HG03025 (cell line): ENCODE results near the gene MLNR.

ENCODE experiments used
- ATAC-seq: cut with Tn5 transposase; IDR thresholded peaks from one replicate; pipeline ENCODE4 v1.9.1; 2021; ENCODE audit warnings: mild to moderate bottlenecking, moderate library complexity; ENCODE audit not compliant: unreplicated experiment, low FRiP score

The MLNR gene, protein sequence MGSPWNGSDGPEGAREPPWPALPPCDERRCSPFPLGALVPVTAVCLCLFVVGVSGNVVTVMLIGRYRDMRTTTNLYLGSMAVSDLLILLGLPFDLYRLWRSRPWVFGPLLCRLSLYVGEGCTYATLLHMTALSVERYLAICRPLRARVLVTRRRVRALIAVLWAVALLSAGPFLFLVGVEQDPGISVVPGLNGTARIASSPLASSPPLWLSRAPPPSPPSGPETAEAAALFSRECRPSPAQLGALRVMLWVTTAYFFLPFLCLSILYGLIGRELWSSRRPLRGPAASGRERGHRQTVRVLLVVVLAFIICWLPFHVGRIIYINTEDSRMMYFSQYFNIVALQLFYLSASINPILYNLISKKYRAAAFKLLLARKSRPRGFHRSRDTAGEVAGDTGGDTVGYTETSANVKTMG

DNA sequence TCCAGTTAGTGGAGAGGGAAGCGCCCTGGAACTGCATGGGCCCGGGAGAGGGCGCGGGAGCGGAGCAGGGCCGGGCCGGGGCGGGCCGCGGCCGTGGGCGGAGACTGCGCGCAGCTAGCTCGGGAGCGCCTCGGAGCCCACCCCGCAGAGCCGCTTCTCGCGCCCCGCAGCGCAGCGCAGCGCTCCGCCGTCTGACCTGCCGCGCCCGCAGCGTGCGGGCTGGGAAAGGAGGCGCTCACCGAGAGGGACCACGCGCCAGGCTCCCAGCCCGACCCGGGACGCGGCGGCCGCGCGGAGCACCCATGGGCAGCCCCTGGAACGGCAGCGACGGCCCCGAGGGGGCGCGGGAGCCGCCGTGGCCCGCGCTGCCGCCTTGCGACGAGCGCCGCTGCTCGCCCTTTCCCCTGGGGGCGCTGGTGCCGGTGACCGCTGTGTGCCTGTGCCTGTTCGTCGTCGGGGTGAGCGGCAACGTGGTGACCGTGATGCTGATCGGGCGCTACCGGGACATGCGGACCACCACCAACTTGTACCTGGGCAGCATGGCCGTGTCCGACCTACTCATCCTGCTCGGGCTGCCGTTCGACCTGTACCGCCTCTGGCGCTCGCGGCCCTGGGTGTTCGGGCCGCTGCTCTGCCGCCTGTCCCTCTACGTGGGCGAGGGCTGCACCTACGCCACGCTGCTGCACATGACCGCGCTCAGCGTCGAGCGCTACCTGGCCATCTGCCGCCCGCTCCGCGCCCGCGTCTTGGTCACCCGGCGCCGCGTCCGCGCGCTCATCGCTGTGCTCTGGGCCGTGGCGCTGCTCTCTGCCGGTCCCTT is at the start of gene MLNR:
Gene MLNR (plus strand): TSS at position 303 of the 820 bp plus-strand sequence. CDS start 0 bp downstream, at position 303.
- ATAC-seq, result no peak

DNA sequence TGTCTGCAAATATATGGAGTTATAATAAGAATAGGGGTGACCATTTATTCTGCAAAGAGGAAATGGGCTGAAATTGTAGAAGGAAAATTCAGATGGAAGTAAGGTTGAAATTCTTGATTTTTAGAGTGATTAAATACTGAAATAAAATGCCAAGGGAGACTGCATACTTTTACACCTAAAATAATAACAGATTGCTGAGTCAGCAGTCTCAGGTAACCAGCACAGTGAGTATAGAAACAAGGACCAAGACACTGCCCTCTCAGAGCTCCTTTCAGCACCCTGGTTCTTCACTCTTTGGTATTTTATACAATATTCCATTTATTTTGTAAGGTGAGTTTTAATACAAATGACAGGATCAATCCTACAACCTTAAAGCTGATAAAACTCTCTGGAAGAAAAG is 48.8 kb upstream of the MLNR start:
- no peak for ATAC-seq

DNA sequence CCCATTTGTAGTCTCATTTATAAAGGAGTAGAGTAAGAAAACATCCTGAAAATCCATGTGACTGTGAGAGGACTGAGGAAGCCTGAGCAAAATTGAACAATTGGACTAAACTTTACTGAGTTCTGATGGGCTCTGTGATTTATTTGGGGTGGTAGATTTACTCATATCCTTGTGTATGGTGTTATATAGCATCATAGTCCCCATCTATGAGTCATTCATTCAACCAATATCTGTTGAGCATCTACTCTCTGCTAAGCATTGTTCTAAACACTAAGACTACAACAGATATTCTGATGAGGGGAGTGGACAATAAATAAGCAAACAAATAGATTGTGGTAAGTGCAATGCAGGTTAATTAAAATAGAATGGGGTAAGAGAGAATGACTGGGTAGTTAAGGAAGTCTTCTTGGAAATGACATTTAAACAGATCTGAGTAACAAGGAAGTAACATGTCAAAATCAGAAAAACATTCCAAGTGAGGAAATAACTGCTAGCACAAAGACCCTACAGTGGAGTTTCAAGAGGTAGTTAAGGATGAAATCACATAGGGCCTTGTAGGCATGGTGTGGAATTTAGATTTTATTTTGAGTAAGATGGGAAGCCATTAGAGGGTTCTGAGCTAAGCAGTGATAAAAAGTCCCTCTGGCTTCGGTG is 36.3 kb upstream of the MLNR start:
- no peak for ATAC-seq

DNA sequence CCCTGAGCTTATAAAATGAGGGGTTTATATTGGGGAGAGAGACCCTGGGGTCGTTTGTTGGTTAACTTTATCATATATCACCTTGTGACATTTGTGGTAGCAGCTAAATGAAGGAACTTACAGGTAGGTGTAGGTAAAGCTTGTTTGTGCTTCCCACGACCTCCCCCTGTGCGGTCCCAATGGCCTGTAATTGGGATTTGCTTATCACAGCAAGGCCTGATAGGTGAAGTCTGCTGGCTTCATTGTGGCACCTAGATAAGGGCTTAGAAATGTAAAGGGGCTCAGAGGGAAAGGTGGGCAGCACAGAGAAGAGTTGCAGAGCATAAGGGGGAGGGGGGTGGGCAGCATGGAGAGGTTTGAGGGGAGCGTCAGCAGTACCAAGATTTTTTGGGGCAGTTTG is 35.5 kb upstream of the MLNR start:
- no peak for ATAC-seq

DNA sequence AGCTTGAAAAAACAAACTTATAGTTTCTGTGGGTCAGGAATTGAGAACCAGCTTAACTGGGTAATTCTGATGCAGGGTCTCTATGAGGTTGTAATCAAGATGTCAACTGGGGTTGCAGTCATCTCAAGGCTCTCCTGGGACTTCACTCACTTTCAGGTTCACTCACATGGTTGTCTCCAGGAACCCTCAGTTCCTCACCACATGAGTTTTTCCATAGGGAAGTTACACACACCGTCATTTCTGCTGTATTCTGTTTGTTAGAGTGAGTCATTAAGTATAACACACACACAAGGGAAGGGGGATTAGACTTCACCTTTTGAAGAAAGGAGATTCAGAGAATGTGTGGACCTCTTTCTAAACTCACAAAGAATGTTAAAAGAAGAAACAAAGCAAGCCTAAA is 34.9 kb upstream of the MLNR start:
- ATAC-seq, result no peak

DNA sequence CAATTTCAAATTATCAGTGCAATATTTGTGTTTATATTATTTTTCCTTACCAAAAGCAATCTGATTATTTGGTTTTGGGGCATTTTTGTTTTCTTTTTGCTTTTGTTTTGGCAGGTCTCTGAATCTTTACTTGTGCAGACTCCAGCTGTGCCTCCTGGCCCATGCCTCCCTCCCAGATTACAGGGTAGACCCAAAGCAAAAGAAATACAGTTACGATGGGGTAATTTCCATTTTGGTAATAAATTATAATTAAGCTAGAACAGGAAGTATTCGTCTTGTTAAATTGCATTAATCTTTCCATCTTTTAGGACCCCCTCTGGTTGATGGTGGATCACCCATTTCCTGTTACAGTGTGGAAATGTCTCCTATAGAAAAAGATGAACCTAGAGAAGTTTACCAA is 29.2 kb upstream of the MLNR start:
- ATAC-seq, result no peak

DNA sequence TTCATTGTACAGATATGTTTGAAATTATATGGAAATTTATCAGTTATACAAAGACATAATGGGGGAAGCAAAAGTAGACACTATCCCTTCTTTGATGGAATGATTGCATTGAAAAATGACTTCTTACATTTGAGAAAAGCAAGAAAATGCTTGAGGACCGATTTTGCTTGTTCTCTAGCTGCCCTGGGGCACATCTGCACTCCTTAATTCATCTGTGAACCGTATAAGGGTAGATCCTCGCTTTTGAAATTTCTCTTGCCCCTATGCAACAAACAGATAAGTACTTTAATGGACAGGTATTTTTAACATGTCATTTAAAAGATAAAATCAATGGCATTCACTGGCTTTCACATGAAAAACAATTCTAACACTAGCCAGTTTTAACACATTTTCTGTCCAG is 13.5 kb upstream of the MLNR start:
- ATAC-seq, result no peak

DNA sequence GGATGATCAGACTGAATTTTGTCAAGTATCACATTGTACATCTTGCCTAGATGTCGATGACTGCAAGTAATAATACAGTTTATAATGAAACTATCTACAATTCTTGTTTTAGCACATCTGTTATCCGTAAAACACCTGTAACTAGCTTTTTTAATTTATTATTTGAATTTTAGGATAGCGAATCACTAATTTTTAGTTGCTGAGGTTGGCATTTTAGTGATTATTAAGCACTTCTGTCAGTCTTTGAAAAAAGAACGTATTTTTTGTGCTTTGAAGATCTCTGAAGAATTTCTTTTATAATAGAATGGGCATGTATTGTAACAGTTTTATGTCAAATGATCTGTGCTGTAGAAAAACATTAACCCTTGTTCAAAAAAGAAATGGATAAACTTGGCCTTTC is 11.5 kb upstream of the MLNR start:
- ATAC-seq, result no peak

DNA sequence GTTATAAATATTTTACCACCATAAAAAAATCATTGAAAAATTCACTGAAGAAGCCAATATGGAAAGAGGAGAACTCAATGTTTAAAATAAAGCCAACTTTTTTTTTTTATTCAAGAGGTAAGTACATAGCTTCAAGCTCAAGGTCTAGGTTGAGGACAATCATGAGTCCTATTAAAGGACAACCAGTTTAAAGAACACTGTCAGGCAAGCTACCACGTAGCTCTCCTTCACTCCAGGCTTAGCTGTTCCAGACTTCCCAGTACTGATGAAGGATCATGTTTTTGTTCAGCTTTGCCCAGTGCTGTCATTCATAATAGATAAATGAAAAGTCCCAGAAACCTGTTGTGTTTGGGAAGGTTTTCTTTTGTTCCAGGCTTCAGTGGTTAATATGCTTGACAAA is 10.0 kb upstream of the MLNR start:
- ATAC-seq, result no peak

DNA sequence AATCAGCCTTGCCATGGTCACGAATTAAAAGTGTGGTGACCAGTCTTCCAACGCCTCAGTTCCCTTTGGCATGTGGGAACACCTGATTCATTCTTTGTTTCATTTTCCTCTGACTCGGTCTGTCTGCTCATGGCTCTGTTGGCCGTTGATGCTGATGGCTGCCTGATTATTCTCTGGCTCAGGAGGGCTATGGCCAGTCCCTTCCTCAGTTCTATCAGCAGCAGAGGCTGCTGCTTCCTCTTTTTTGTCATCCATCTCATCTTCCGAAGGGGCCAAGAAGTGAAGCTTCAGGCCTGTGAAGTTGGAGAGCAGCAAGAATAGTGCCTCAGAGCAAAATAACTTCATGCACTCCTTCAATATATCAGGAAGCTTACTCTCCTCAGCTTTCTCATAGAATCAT is 9.5 kb upstream of the MLNR start:
- no peak for ATAC-seq

DNA sequence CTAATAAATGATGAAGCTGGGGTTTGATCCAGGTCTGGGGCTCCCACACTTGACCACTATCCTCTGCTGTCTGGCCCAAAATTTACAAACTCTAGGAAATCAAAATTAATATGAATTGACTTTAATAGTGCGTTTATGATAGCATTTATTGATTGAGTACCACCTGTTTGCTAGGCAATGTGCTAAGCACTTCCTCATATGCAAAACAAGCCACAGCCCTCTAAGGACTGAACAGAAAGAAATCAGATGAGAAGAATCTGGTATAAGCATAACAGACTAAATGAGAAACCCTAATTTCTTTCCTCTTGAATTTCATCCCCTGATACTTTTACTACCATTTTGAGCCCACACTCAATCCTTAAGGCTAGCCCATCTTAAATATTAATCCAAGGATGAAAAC is 6.6 kb upstream of the MLNR start:
- ATAC-seq, result no peak

DNA sequence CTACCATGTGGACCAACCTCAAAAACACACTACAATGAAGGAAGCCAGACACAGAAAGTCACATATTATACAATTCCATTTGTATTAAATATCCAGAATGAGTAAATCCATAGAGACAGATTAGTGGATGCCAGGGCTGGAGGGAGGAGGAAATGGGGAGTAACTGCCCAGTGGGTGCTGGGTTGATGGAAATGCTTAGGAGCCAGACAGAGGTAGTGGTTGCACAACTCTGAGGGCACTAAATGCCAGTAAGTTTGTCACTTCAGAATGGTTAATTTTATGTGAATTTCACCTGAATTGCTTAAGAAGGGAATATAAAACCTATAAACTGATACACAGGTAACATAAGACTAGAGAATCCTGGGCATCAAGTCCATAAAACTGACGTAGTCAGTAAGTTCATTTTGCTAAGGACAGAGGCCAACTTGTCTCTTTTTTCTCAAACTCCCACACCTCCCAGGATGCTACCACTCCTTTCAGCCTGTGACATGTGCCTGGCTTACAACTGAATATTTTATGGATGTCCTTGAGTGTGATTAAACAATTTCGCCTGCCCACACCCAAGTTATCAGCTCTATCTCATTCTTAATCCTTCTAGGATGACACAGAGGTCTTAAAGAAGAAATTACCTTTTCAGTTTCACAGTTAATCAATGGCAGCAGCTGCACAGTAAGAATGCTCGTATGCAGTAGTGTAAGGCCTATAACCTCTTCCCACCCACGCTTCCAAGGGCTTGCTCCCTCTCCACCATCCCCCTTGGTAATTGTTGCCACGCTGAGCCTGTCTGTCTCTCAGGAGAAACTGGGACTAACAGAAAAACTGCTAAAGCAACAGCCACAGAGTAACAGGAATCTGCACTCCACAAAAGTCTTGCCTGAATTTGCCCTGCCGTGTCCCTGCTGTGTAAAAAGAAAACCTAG is 5.9 kb upstream of the MLNR start:
- ATAC-seq, result no peak

DNA sequence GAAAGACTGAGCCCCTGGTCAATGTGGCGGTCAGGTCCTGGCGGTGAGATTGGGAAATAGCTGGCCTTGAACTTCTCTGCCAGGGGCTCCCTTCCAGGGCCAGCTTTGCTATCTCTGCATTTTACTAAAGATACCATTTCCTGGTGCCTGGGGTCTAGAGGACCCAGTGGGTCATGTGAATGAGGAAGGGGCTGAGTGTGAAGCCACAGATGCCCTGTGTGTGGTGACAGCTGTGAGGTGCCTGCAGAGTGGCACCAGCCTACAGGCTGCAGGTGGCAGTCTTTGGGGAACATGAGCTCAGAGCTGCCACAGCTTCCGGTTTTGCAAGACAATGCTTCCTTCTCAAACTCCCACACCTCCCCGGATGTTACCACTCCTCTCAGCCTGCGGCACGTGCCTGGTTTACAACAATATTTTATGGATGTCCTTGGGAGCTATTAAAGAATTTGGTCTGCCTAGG is 5.2 kb upstream of the MLNR start:
- ATAC-seq, result no peak

DNA sequence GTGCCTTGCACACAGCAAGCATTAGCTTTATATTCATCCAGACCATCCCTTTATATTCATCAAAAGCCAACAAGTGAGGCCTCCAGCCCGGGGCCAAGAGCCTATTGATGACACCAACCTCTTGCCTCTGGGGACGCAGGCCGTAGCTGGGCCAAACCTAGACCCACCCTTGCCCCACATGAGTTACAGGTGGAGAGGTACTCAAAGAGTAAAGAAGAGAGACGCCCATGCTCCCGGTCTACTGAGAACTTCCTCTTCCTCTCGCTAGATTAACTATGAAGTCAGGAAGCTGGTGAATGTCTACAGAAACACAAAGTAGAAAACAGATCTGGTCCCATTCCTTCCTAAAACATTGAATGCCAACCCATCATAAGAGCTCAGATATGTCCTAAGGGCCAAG is 3.8 kb upstream of the MLNR start:
- no peak for ATAC-seq

DNA sequence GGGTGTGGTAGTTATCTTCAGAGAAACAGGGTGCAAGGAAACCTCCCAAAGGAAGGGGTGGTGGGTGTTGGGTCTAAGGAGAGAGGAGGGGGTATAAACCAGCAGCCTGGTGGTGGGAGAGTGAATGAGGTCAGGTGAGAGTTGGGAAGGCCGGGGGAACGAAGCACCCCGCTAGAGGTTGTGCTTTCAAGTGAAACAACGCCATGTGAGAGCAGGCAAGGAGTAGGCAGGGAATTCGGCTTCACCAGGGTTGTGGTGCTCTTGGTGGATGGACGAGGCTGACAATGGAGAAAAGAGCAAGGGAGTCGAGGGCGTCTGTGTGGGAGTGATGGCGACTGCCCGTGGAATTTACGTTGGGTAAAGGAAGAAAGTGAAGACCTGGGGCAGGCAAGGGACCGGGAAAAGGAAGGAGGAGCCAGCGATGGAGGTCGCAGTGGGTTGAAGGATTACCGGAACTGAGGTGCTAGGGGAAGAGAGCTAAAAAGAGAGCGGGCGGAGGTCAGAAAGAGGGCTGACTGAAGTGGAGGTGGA is 2.1 kb upstream of the MLNR start:
- no peak for ATAC-seq

DNA sequence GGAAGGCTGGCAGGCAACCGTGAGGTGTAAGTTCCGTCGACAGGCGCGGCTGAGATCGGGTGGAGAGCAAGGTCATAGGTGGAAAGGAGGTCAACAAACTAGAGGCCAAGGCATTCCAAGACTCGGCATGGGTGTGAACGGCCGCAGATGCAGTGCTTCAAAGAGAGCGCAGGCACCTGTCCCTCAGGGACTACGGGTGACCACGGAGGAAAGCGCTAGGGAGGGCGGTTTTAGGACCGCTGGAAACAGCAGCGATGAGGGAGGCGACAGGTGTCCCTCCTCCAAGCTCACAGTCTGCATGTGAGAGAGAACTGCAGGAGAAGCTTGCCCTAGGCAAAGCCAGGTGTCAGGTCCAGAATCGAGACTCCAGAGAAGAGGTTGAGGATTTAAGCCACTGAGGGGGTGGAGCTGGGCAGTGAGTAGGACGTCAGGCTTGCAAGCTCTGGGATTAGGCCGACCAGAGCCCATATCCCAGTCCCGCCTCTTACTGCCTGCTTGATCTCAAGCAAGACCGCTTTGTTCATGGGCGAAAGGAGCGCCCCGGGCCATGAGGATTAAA is 1.6 kb upstream of the MLNR start:
- no peak for ATAC-seq

DNA sequence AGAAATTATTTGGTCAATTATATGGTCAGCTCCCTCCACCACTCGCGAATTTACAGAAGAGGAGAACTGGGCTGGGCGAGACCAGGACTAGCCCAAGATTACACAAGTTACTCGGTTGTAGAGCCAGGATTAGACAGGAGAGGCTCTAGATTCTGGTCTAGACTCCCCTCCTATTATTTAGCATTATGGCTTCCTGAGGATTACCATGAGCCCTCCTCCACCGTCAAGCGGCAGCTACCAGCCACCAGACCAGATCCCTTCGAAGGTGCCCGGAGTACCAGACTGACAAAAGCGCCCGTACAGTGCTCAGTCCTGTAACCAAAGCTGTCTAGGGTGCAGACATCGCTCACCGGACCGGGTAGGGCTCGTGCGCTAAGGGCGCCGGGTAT is 497 bp upstream of the MLNR start:
- no peak for ATAC-seq

DNA sequence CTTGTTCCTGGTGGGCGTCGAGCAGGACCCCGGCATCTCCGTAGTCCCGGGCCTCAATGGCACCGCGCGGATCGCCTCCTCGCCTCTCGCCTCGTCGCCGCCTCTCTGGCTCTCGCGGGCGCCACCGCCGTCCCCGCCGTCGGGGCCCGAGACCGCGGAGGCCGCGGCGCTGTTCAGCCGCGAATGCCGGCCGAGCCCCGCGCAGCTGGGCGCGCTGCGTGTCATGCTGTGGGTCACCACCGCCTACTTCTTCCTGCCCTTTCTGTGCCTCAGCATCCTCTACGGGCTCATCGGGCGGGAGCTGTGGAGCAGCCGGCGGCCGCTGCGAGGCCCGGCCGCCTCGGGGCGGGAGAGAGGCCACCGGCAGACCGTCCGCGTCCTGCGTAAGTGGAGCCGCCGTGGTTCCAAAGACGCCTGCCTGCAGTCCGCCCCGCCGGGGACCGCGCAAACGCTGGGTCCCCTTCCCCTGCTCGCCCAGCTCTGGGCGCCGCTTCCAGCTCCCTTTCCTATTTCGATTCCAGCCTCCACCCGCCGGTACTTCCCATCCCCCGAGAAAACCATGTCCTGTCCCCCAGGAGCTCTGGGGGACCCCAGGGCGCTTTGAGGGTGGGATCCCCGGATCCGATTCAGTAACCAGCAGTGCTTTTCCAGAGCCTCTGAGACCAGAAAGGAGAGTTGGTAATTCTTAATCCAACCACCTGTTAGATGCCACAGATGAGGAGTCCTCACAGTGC is 885 bp downstream of the MLNR start:
- no peak for ATAC-seq

DNA sequence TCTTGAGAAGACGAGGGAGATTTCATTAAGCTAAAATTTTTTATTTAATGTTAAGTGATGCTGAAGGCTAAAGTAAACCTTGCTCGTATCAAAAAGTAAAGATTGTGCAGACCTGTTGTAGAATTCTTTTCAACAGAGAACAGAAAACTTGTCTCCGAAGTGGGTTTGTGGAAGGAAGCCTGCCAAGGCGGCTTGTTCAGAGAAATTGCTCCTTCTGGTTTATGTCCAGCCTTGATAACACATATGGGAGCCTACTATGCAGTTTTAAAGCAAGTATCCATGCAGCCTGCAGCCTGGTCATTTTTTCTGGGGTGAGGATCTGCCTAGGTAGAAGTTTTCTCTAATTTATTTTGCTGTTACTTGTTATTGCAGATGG is 1.4 kb downstream of the MLNR start:
- ATAC-seq, result no peak
